ENCODE data around the gene MST1.
"Not testable (repeated sequence)": the region's sequence is repeated elsewhere in the genome, so short reads cannot be mapped to it uniquely, and the experiment has no call there.

DNA sequence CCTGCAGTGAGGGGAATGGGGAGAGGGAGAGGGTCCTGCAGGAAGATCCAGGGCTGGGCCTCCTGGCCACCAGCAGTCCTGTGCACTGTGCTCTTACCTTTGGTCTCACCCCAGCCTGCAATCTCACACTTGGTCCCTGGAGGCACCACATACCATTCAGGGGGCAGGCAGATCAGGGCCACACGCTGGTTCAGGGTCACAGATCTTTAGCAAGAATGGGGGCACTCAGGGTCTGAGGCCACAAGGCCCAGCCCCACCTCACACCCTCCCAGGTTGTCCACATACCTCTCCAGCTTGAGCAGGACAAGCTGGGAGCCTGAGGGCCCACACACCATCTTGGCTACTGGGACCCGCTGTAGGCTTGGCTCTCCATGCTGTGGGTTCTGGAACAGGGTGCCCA, 4.8 kb downstream of the MST1 start:
- TF ChIP-seq GABPA (IDR thresholded peaks at IDR 0.05; ENCODE audit: borderline replicate concordance, insufficient read depth, low read length); EZH2 (IDR thresholded peaks at IDR 0.05; ENCODE audit: low read depth, low read length, severe bottlenecking); POLR2A (IDR thresholded peaks at IDR 0.05; ENCODE audit: control extremely low read depth in 1 of 2, low read depth in 2 of 2, low read length in 2 of 2); CHD2 (IDR thresholded peaks at IDR 0.05; ENCODE audit: low read length); POLR2AphosphoS5 (IDR thresholded peaks at IDR 0.05; ENCODE audit: low read depth, low read length): not testable (repeated sequence)
- TF ChIP-seq, protein P1, sequence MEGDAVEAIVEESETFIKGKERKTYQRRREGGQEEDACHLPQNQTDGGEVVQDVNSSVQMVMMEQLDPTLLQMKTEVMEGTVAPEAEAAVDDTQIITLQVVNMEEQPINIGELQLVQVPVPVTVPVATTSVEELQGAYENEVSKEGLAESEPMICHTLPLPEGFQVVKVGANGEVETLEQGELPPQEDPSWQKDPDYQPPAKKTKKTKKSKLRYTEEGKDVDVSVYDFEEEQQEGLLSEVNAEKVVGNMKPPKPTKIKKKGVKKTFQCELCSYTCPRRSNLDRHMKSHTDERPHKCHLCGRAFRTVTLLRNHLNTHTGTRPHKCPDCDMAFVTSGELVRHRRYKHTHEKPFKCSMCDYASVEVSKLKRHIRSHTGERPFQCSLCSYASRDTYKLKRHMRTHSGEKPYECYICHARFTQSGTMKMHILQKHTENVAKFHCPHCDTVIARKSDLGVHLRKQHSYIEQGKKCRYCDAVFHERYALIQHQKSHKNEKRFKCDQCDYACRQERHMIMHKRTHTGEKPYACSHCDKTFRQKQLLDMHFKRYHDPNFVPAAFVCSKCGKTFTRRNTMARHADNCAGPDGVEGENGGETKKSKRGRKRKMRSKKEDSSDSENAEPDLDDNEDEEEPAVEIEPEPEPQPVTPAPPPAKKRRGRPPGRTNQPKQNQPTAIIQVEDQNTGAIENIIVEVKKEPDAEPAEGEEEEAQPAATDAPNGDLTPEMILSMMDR (IDR thresholded peaks at IDR 0.05; ENCODE audit: control extremely low read depth in 1 of 3, insufficient read depth in 1 of 3, low read depth in 1 of 3, low read length in 3 of 3): not testable (repeated sequence)
